PC-3 (cell line): ENCODE data around the gene RGS7.

Experiments
- EZH2 ChIP-seq: fragments of 300-600 bp; sonication (generic); IDR thresholded peaks from one replicate; pipeline ENCODE4 v1.6.1; 2017; ENCODE audit warnings: antibody characterized with exemption, mild to moderate bottlenecking, low read length; ENCODE audit not compliant: unreplicated experiment
- TF ChIP-seq, protein P1 (sequence below): fragments of 300-600 bp; sonication (generic); conservative IDR thresholded peaks from 2 replicates; pipeline ENCODE4 v1.5.1; 2017; ENCODE audit warnings: antibody characterized with exemption, low read depth, mild to moderate bottlenecking, low read length

DNA sequence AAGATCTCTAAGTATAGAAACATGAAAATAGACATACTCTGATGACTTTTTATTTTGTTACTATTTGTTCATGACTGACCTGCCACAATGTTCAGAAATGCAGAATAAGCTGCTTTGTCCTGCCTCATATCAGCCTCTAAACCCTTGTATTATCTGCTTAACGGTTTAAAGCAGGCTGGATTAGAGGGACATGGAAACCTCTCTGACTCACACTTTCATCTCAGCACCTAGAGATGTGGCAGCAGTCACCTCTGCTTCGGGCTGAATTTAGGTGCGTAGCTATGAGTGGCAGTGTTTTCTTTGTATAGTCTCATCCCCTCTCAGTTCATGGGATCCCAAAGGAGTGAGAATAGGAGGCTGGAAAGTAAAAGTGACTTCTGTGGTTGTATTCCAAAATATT is 255.4 kb downstream of the RGS7 start:
- TF ChIP-seq EZH2: no peak
- TF ChIP-seq, protein P1, sequence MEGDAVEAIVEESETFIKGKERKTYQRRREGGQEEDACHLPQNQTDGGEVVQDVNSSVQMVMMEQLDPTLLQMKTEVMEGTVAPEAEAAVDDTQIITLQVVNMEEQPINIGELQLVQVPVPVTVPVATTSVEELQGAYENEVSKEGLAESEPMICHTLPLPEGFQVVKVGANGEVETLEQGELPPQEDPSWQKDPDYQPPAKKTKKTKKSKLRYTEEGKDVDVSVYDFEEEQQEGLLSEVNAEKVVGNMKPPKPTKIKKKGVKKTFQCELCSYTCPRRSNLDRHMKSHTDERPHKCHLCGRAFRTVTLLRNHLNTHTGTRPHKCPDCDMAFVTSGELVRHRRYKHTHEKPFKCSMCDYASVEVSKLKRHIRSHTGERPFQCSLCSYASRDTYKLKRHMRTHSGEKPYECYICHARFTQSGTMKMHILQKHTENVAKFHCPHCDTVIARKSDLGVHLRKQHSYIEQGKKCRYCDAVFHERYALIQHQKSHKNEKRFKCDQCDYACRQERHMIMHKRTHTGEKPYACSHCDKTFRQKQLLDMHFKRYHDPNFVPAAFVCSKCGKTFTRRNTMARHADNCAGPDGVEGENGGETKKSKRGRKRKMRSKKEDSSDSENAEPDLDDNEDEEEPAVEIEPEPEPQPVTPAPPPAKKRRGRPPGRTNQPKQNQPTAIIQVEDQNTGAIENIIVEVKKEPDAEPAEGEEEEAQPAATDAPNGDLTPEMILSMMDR: no peak
